GM12864 (cell line): ENCODE results near the gene ZNF226.
"Not testable (repeated sequence)": the region's sequence is repeated elsewhere in the genome, so short reads cannot be mapped to it uniquely, and the experiment has no call there.

Experiments used
- DNase-seq: peaks from one replicate; pipeline ENCODE4 v3.0.0-alpha.2; 2011; ENCODE audit warnings: low read depth
- H3K4me3 ChIP-seq: 2 replicates; pipeline ENCODE4 v1.5.1; 2011; ENCODE audit warnings: mild to moderate bottlenecking, low read depth, low read length, control low read depth
- TF ChIP-seq, protein P1 (sequence below): IDR thresholded peaks from 2 replicates; pipeline ENCODE4 v1.5.1; 2011; ENCODE audit warnings: low read depth, mild to moderate bottlenecking, moderate library complexity, low read length, control low read depth, inconsistent platforms; ENCODE audit errors: missing control alignments

The ZNF226 gene

DNA sequence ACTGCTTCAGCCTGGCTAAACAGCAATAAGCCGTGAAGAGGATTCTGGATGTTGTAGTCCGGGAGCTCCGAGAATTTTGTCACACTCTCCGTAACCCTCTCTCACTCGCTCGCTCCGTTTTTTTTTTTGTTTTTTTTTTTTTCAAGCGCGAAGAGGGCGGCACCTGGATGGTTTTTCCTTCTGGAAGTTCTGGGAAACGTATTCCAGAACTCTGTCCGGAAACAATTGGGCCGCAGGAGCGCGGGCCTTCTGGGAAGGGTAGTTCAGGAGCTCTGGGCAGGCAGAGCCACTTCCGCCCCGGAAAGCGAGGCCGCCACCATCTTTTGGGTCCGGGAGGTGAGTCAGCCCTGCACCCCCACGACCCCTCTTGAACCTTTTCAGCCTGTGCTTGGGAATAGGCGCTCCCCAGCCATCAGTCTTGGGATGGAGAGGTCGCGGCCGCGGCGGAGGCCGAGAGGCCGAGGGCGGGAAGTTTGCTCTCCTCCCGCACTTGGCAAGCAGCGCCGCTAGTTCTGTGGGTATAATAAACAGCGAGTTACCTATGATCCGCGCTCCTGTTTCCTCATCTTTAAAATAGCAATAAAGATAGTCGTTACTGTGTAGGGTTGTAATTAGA lies 47.5 kb downstream of the ZNF226 start, which contains the start of gene ZNF227:
ZNF227 (plus strand) TSS at position 283 of the 616 bp plus-strand sequence. CDS start 5,261 bp downstream, outside the sequence.
- DNase-seq, result peak; percentile 45
- TF ChIP-seq, protein P1, sequence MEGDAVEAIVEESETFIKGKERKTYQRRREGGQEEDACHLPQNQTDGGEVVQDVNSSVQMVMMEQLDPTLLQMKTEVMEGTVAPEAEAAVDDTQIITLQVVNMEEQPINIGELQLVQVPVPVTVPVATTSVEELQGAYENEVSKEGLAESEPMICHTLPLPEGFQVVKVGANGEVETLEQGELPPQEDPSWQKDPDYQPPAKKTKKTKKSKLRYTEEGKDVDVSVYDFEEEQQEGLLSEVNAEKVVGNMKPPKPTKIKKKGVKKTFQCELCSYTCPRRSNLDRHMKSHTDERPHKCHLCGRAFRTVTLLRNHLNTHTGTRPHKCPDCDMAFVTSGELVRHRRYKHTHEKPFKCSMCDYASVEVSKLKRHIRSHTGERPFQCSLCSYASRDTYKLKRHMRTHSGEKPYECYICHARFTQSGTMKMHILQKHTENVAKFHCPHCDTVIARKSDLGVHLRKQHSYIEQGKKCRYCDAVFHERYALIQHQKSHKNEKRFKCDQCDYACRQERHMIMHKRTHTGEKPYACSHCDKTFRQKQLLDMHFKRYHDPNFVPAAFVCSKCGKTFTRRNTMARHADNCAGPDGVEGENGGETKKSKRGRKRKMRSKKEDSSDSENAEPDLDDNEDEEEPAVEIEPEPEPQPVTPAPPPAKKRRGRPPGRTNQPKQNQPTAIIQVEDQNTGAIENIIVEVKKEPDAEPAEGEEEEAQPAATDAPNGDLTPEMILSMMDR, result no peak
- peak within 1 kb of the TSS; percentile 85 for H3K4me3 ChIP-seq

DNA sequence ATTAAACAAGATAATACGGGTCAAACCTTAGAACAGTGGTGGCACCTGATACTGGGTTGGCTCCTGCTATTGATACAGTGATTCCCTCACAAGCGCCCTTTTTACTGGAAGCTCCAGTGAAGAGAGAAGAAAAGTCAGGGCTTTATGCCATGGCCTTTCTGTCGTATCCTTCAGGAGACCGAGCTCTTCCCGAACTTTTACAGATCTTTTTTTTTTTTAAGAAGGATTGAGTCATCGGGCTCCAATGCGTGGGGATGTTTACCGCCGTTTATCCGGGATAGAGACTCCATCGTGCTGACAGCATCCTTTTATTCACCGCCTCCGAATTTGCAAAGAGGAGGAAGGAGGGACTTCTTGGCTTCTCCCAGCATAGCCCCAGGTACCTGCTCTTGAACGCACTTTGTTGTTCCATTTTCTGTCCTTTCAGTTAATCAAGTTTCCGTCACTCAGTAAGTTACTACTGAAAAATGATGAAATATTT lies 48.0 kb downstream of the ZNF226 start:
- TF ChIP-seq, protein P1, result no peak
- no peak for DNase-seq
- peak overlapping the region; percentile 85 for H3K4me3 ChIP-seq

DNA sequence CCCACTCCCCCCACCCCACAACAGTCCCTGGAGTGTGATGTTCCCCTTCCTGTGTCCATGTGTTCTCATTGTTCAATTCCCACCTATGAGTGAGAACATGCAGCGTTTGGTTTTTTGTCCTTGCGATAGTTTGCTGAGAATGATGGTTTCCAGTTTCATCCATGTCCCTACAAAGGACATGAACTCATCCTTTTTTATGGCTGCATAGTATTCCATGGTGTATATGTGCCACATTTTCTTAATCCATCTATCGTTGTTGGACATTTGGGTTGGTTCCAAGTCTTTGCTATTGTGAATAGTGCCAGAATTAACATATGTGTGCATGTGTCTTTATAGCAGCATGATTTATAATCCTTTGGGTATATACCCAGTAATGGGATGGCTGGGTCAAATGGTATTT lies 55.0 kb downstream of the ZNF226 start:
- not testable (repeated sequence) for H3K4me3 ChIP-seq, DNase-seq

DNA sequence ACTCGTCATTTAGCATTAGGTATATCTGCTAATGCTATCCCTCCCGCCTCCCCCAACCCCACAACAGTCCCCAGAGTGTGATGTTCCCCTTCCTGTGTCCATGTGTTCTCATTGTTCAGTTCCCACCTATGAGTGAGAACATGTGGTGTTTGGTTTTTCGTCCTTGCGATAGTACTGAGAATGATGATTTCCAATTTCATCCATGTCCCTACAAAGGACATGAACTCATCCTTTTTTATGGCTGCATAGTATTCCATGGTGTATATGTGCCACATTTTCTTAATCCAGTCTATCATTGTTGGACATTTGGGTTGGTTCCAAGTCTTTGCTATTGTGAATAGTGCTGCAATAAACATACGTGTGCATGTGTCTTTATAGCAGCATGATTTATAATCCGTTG lies 55.9 kb downstream of the ZNF226 start:
- H3K4me3 ChIP-seq, DNase-seq: not testable (repeated sequence)

DNA sequence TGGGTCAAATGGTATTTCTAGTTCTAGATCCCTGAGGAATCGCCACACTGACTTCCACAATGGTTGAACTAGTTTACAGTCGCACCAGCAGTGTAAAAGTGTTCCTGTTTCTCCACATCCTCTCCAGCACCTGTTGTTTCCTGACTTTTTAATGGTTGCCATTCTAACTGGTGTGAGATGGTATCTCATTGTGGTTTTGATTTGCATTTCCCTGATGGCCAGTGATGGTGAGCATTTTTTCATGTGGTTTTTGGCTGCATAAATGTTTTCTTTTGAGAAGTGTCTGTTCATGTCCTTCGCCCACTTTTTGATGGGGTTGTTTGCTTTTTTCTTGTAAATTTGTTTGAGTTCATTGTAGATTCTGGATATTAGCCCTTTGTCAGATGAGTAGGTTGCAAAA lies 56.4 kb downstream of the ZNF226 start:
- not testable (repeated sequence) for H3K4me3 ChIP-seq, DNase-seq
